ENCODE measurements around the gene CEP85L. TPM values are rescaled to one million over a fixed set of nuclear protein-coding genes. Genes with fewer than 3 reads are reported as not detected.

Gene CEP85L
- total and polyA plus RNA-seq, 2 experiments from 2014 or later: 9.1 to 10.1 TPM

- Mint-ChIP-seq H3K27ac (no peak overlapping the region), H3K27me3 (ENCODE audit: insufficient read depth, low read depth, poor library complexity) (peaks cover 4% of the 10 kb centered on the region), H3K9me3 (no peaks in the 10 kb centered on the region; the same call in 2 of the 3 replicates), H3K4me3 (no peak overlapping the region), H3K4me1 (peaks cover 10% of the 10 kb centered on the region), H3K36me3 (ENCODE audit: low read depth) (no peaks in the 10 kb centered on the region)
- H3K79me2 ChIP-seq (replicated peaks; ENCODE audit: insufficient read depth): peaks cover 8% of the 10 kb centered on the region
- TF ChIP-seq NANOG (IDR thresholded peaks at IDR 0.05; ENCODE audit: borderline replicate concordance): no peak
- TF ChIP-seq ZNF462 (CRISPR knock-in tag; IDR thresholded peaks at IDR 0.05): no peak
- no peak for TF ChIP-seq POLR2AphosphoS5 (IDR thresholded peaks at IDR 0.05; ENCODE audit: low read depth)
- TF ChIP-seq CREB1 (CRISPR knock-in tag; IDR thresholded peaks at IDR 0.05; ENCODE audit: low read depth): no peak
- TF ChIP-seq JUNB (IDR thresholded peaks at IDR 0.05; ENCODE audit: unreplicated experiment): no peak
- TF ChIP-seq ETS1 (IDR thresholded peaks at IDR 0.05): no peak
- no peak for TF ChIP-seq ZNF331 (CRISPR knock-in tag; IDR thresholded peaks at IDR 0.05; ENCODE audit: low read depth)
- no peak for ATAC-seq
- H2AFZ ChIP-seq: no peak overlapping the region
- no peak overlapping the region for H3K4me2 ChIP-seq
- 0 out of 2 replicates have a peak, but pooled peaks cover 4% of the 10 kb centered on the region for H3K9me2 ChIP-seq (ENCODE audit: insufficient read depth)
- H3K27me3 ChIP-seq (ENCODE audit: insufficient read depth): no peaks in the 10 kb centered on the region
- H3K4me1 ChIP-seq (ENCODE audit: insufficient read depth): no peaks in the 10 kb centered on the region
- no peaks in the 10 kb centered on the region for H3K36me3 ChIP-seq (ENCODE audit: insufficient read depth)
- H4K20me1 ChIP-seq (replicated peaks; ENCODE audit: insufficient read depth): no peaks in the 10 kb centered on the region
- H3K4me3 ChIP-seq: no peak overlapping the region
- no peaks in the 10 kb centered on the region for H3F3A ChIP-seq (replicated peaks; ENCODE audit: low read depth)
- H3K27ac ChIP-seq (ENCODE audit: low read depth): no peak overlapping the region
- DNase-seq (ENCODE audit: low spot score): no peak
Measured at GRCh38 chr6:118525913-118526780, 125.2 kb downstream of the CEP85L start.
